ENCODE measurements around the gene STRADB. TPM values are rescaled to one million over a fixed set of nuclear protein-coding genes. Genes with fewer than 3 reads are reported as not detected.

Gene STRADB
- polyA plus RNA-seq, 1 donor from 2014 or later, result 74.8 TPM

DNA sequence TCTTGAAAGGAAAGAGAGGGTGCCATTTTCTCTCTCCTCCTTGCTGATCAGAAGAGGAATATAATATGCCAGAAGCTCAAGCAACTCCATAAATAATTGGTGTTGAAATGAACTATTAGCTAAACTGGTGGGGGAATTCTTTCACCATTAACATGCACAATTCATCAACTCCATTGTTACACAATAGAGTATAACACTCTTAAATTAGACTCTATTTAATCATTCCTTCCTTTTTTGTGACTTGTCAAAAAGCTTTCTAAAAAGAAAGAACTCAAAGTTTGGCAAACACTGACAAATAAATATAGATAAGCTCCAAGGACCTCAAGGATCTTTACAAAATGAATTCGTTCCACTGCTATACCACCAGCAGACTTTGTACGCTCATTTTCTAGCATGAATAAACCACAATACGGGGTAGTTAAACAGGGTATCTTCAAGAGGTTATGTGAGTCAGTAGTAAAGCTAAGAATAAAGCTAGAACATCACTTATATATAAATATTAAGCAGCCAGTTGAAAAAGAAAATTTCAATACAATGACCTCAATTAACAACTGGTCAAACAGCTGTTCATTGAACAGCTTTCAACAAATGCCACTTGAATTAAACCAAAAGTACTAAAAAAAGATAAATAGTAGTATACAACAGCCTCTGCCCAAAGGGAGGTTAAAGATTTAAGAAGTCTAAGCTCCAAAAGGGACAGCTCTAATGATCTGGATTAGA lies 6.6 kb upstream of the STRADB start:
- H3K27me3 ChIP-seq (ENCODE audit: insufficient read depth, low read depth, low read length), result no peaks in the 10 kb centered on the region
- H3K9ac ChIP-seq (ENCODE audit: low read length), result no peak overlapping the region
- H3K9me3 ChIP-seq (ENCODE audit: low read length), result no peaks in the 10 kb centered on the region
- no peaks in the 10 kb centered on the region for H3K79me2 ChIP-seq (replicated peaks; ENCODE audit: insufficient read depth, low read length)
- H3K36me3 ChIP-seq (ENCODE audit: insufficient read depth, low read length), result no peaks in the 10 kb centered on the region
- no peak for TF ChIP-seq MXI1 (conservative IDR thresholded peaks at IDR 0.05; ENCODE audit: poor library complexity, severe bottlenecking)
- TF ChIP-seq EP300 (conservative IDR thresholded peaks at IDR 0.05; ENCODE audit: poor library complexity, severe bottlenecking), result no peak
- no peak for TF ChIP-seq RAD21 (conservative IDR thresholded peaks at IDR 0.05)
- no peak for TF ChIP-seq SMC3 (conservative IDR thresholded peaks at IDR 0.05; ENCODE audit: poor library complexity)
- TF ChIP-seq, protein P1, sequence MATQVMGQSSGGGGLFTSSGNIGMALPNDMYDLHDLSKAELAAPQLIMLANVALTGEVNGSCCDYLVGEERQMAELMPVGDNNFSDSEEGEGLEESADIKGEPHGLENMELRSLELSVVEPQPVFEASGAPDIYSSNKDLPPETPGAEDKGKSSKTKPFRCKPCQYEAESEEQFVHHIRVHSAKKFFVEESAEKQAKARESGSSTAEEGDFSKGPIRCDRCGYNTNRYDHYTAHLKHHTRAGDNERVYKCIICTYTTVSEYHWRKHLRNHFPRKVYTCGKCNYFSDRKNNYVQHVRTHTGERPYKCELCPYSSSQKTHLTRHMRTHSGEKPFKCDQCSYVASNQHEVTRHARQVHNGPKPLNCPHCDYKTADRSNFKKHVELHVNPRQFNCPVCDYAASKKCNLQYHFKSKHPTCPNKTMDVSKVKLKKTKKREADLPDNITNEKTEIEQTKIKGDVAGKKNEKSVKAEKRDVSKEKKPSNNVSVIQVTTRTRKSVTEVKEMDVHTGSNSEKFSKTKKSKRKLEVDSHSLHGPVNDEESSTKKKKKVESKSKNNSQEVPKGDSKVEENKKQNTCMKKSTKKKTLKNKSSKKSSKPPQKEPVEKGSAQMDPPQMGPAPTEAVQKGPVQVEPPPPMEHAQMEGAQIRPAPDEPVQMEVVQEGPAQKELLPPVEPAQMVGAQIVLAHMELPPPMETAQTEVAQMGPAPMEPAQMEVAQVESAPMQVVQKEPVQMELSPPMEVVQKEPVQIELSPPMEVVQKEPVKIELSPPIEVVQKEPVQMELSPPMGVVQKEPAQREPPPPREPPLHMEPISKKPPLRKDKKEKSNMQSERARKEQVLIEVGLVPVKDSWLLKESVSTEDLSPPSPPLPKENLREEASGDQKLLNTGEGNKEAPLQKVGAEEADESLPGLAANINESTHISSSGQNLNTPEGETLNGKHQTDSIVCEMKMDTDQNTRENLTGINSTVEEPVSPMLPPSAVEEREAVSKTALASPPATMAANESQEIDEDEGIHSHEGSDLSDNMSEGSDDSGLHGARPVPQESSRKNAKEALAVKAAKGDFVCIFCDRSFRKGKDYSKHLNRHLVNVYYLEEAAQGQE (IDR thresholded peaks at IDR 0.05; ENCODE audit: borderline replicate concordance), result no peak
- no peak for TF ChIP-seq TAF1 (IDR thresholded peaks at IDR 0.05; ENCODE audit: low read depth)
- H3K27ac ChIP-seq (ENCODE audit: low read length), result no peak overlapping the region
- no peaks in the 10 kb centered on the region for H3F3A ChIP-seq (ENCODE audit: insufficient read depth, low read length, poor library complexity, severe bottlenecking)
- H3K9me2 ChIP-seq (ENCODE audit: insufficient read depth, low read length), result no peaks in the 10 kb centered on the region
- H3K4me2 ChIP-seq (ENCODE audit: low read length), result no peak overlapping the region
- no peak overlapping the region for H2AFZ ChIP-seq (ENCODE audit: low read depth, low read length)
- H4K20me1 ChIP-seq (ENCODE audit: insufficient read depth), result no peaks in the 10 kb centered on the region
- no peak overlapping the region for H3K4me3 ChIP-seq (ENCODE audit: low read length)

DNA sequence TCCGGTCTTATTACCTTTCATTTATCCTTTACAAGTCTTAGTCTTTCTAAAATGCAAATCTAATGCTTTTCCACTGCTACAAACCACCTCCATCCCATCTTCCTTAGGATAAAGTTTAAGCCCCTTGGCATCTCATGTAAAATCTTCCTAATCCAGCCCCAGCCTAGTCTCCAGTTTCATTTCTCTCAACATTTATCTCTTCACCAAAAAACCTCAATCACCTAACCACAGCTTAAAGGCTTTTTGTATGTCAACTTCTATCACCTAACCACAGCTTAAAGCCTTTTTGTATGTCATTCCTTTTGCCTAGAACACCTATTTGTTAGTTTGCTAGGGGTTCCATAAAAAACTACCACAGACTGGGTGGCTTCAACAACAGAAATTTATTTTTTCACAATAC lies 4.5 kb upstream of the STRADB start:
- Histone ChIP-seq H3K4me2 (ENCODE audit: low read length) (no peak overlapping the region), H3K9me2 (ENCODE audit: insufficient read depth, low read length) (no peaks in the 10 kb centered on the region), H4K20me1 (ENCODE audit: insufficient read depth) (no peaks in the 10 kb centered on the region), H3F3A (ENCODE audit: insufficient read depth, low read length, poor library complexity, severe bottlenecking) (no peaks in the 10 kb centered on the region), H3K4me3 (ENCODE audit: low read length) (no peak overlapping the region), H3K27ac (ENCODE audit: low read length) (no peak overlapping the region), H2AFZ (ENCODE audit: low read depth, low read length) (no peak overlapping the region), H3K79me2 (replicated peaks; ENCODE audit: insufficient read depth, low read length) (no peaks in the 10 kb centered on the region), H3K9ac (ENCODE audit: low read length) (no peak overlapping the region), H3K36me3 (ENCODE audit: insufficient read depth, low read length) (no peaks in the 10 kb centered on the region), H3K27me3 (ENCODE audit: insufficient read depth, low read depth, low read length) (no peaks in the 10 kb centered on the region), H3K9me3 (ENCODE audit: low read length) (no peaks in the 10 kb centered on the region)
- TF ChIP-seq, protein P2, sequence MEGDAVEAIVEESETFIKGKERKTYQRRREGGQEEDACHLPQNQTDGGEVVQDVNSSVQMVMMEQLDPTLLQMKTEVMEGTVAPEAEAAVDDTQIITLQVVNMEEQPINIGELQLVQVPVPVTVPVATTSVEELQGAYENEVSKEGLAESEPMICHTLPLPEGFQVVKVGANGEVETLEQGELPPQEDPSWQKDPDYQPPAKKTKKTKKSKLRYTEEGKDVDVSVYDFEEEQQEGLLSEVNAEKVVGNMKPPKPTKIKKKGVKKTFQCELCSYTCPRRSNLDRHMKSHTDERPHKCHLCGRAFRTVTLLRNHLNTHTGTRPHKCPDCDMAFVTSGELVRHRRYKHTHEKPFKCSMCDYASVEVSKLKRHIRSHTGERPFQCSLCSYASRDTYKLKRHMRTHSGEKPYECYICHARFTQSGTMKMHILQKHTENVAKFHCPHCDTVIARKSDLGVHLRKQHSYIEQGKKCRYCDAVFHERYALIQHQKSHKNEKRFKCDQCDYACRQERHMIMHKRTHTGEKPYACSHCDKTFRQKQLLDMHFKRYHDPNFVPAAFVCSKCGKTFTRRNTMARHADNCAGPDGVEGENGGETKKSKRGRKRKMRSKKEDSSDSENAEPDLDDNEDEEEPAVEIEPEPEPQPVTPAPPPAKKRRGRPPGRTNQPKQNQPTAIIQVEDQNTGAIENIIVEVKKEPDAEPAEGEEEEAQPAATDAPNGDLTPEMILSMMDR (IDR thresholded peaks at IDR 0.05; ENCODE audit: poor library complexity, severe bottlenecking), result no peak
- TF ChIP-seq EP300 (conservative IDR thresholded peaks at IDR 0.05; ENCODE audit: poor library complexity, severe bottlenecking), result no peak
- no peak for TF ChIP-seq MXI1 (conservative IDR thresholded peaks at IDR 0.05; ENCODE audit: poor library complexity, severe bottlenecking)
- TF ChIP-seq POLR2AphosphoS5 (IDR thresholded peaks at IDR 0.05), result no peak
- no peak for TF ChIP-seq RAD21 (conservative IDR thresholded peaks at IDR 0.05)
- no peak for TF ChIP-seq EZH2 (IDR thresholded peaks at IDR 0.05; ENCODE audit: borderline replicate concordance, insufficient read depth, low read length, poor library complexity, severe bottlenecking)
- TF ChIP-seq SMC3 (conservative IDR thresholded peaks at IDR 0.05; ENCODE audit: poor library complexity), result no peak
- TF ChIP-seq, protein P1 (IDR thresholded peaks at IDR 0.05; ENCODE audit: borderline replicate concordance), result no peak
- no peak for TF ChIP-seq TAF1 (IDR thresholded peaks at IDR 0.05; ENCODE audit: low read depth)

All from neural cell (in vitro differentiated cells).